ENCODE measurements around the gene ECT2.
"Not testable (repeated sequence)": the region's sequence is repeated elsewhere in the genome, so short reads cannot be mapped to it uniquely, and the experiment has no call there.

The ECT2 gene

DNA sequence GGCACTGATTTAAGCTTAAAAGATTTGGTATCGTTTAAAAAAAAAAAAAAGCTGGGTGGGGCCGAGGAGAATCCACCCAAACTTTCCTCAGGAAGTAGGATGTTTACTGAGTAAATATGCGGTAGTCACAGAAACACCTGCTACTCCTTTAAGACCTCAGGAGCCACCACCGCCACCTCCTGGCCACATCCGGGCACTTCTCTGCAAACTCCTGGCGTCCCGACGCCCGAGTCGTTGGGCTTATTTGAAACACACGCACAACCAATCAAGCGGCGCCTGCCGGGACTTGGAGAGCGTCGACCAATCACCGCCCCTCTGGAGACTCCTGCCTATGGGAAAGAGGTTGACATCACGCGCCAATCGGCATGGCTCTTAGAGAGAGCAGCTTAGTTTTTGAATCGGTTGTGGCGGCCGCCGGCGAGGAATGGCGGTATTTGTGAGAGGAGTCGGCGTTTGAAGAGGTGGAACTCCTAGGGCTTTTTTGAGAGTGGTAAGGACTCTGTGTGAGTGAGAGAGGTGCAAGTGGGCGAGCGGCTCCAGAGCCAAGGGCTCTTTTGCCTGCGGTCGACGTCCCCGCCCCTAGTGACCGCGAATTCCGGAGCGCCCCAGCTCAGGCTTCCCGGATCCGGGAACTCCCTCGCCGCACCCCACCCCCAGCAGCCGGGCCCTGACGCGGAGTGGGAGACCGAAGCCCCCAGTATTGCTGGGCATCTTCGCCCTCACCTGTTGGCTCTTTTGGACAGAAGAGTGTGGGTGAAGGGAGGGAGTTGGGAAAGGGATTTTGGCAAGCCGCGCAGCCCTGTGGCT, at the start of gene ECT2:
ECT2 (plus strand) TSS at position 359 of the 807 bp plus-strand sequence. CDS start 3,805 bp downstream, outside the sequence.
- peak; percentile 48 for TF ChIP-seq CTCF (IDR thresholded peaks at IDR 0.05)
- DNase-seq (ENCODE audit: low spot score) = peak; percentile 99
- Histone ChIP-seq H3K27ac (peak within 1 kb of the TSS; percentile 73 to 83), H3K4me3 (peak within 1 kb of the TSS; percentile 71)

DNA sequence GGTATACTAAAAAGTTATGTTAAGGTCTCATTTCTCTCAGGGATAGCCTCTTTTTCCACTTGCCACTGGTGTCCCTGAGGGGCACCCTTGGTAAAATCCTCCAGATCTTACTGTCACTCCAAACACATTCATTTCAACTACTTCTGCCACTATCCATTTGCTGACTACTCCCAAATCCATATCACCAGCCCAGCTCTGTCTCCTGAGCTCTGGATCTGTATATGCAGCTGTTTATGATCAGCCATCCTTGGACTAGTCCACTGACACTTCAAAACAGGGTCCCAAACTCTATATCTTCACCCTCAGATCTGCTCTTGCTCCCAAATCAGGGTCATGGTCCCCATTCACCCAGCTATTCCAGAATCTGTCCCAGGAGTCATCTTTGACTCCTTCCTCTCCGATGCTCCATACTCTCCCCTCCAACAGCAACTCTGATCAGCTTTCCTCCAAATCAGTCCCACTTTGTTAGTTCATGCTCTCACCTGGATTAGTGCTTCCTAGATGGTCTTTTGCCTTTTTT, 49.5 kb upstream of the ECT2 start:
- Histone ChIP-seq H3K27ac (no peak overlapping the region), H3K4me3 (no peak overlapping the region)
- no peak for DNase-seq (ENCODE audit: low spot score)
- TF ChIP-seq CTCF (IDR thresholded peaks at IDR 0.05) = no peak

GRCh38 chr3:172701751-172702150, 48.8 kb upstream of the ECT2 start:
- DNase-seq (ENCODE audit: low spot score) = no peak

GRCh38 chr3:172702256-172702655, 48.3 kb upstream of the ECT2 start:
- no peak overlapping the region for H3K27ac ChIP-seq
- no peak overlapping the region for H3K4me3 ChIP-seq
- no peak for TF ChIP-seq CTCF (IDR thresholded peaks at IDR 0.05)
- DNase-seq (ENCODE audit: low spot score) = no peak

More at GRCh38 chr3:172701751-172702150, 48.8 kb upstream of the ECT2 start:
- no peak for TF ChIP-seq CTCF (IDR thresholded peaks at IDR 0.05)
- Histone ChIP-seq H3K27ac (no peak overlapping the region), H3K4me3 (no peak overlapping the region)

- not testable (repeated sequence) for H3K27ac ChIP-seq; DNase-seq (ENCODE audit: low spot score); H3K4me3 ChIP-seq
Observed at GRCh38 chr3:172702731-172703130, 47.8 kb upstream of the ECT2 start.

DNA sequence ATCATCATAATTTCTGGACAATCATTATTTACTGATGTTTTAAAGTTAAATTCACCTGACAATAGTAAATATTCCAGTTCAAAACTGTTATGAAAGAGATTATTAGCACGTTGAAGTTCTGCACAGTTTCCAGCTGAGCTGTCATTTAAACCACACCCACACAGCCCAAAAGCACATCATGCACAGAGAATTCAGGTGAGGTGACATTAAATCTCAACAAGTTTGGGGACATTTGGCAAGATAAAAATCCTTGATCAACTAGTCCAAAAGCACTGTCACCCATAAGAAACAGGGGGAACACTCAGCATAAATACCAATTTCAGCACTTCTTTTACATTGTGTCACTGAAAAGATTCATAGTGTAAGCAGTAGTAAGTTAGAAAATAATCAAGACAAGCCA, 46.5 kb upstream of the ECT2 start:
- DNase-seq (ENCODE audit: low spot score) = no peak

DNA sequence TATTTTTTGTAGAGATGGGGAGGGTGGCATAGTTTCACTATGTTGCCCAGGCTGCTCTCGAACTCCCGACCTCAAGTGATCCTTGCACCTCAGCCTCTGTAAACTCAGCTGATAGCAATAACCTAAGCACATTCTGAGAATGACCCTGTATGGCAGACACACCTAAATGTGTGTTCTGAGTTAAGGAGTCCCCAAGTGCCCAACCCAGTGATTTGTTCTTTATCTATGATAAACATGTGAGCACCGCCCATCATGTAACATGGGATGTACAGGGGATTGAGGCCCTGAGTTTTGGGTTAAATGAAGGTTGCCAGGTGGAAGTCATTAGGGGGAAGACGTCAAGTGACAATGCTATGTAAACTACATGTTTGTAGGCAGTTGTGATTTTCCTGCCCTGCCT, 45.4 kb upstream of the ECT2 start:
- no peak overlapping the region for H3K4me3 ChIP-seq
- no peak for DNase-seq (ENCODE audit: low spot score)
- TF ChIP-seq CTCF (IDR thresholded peaks at IDR 0.05) = no peak
- H3K27ac ChIP-seq = no peak overlapping the region

More for the DNA sequence above, 46.5 kb upstream of the ECT2 start:
- no peak overlapping the region for H3K27ac ChIP-seq
- no peak overlapping the region for H3K4me3 ChIP-seq
- TF ChIP-seq CTCF (IDR thresholded peaks at IDR 0.05) = no peak
